HEK293 (cell line): ENCODE measurements around the gene PI4KB.

ENCODE experiments used
- CTCF ChIA-PET: fragments of 350-600 bp; formaldehyde crosslinking; extraction: SDS; loops from one replicate; lab custom pipeline; 2021; ENCODE audit warnings: antibody characterized with exemption; lab: Yijun Ruan, JAX
- POLR2A ChIA-PET: fragments of 300-600 bp; formaldehyde crosslinking; extraction: SDS; loops from one replicate; lab custom pipeline; 2020; ENCODE audit warnings: antibody characterized with exemption, inconsistent platforms; lab: Yijun Ruan, JAX
- H3K27ac ChIP-seq: fragments of 200-500 bp; sonication (Bioruptor generic); 2 replicates; pipeline ENCODE4 v1.5.1; 2014; ENCODE audit warnings: low read depth, low read length, control low read depth, inconsistent platforms; ENCODE audit errors: extremely low read depth
- H3K36me3 ChIP-seq, 2 experiments: fragments of 200-500 bp in 1 of 2; sonication (Bioruptor generic) in 1 of 2; 1 replicate in 1 of 2; 2 replicates in 1 of 2; pipeline ENCODE4 v1.5.1; 2014 to 2017; ENCODE audit warnings: inconsistent platforms in 2 of 2, low read length in 2 of 2; ENCODE audit not compliant: control insufficient read depth in 2 of 2, insufficient read depth in 1 of 2
- H3K4me1 ChIP-seq: fragments of 200-500 bp; sonication (Bioruptor generic); 2 replicates; pipeline ENCODE4 v1.5.1; 2014; ENCODE audit warnings: mild to moderate bottlenecking, low read length, inconsistent platforms; ENCODE audit not compliant: control insufficient read depth, insufficient read depth
- H3K4me3 ChIP-seq: 2 replicates; pipeline ENCODE4 v1.5.1; 2011; ENCODE audit warnings: low read depth, mild to moderate bottlenecking, control low read depth, low read length, moderate library complexity
- H3K9me3 ChIP-seq: fragments of 200-500 bp; sonication (Bioruptor generic); 2 replicates; pipeline ENCODE4 v1.5.1; 2014; ENCODE audit warnings: low read depth, low read length, inconsistent platforms; ENCODE audit not compliant: control insufficient read depth, insufficient read depth
- GLI2 ChIP-seq: fragments of 450-650 bp; formaldehyde crosslinking; IDR thresholded peaks from 2 replicates; pipeline ENCODE4; 2017; ENCODE audit warnings: missing biosample characterization, missing genetic modification characterization, low read depth, borderline replicate concordance
- KLF7 ChIP-seq: fragments of 450-650 bp; formaldehyde crosslinking; IDR thresholded peaks from 2 replicates; pipeline ENCODE4 v1.5.1; 2016; ENCODE audit warnings: missing biosample characterization, missing genetic modification characterization, borderline replicate concordance
- ZNF112 ChIP-seq: fragments of 450-650 bp; formaldehyde crosslinking; IDR thresholded peaks from 2 replicates; pipeline ENCODE4 v1.5.0; 2017; ENCODE audit warnings: missing biosample characterization, missing genetic modification characterization
- ZNF202 ChIP-seq: fragments of 450-650 bp; formaldehyde crosslinking; IDR thresholded peaks from 2 replicates; pipeline ENCODE4 v1.5.1; 2016; ENCODE audit warnings: missing biosample characterization, missing genetic modification characterization, borderline replicate concordance
- ZNF404 ChIP-seq: fragments of 450-650 bp; formaldehyde crosslinking; IDR thresholded peaks from 2 replicates; pipeline ENCODE4 v1.5.1; 2017; ENCODE audit warnings: missing biosample characterization, missing genetic modification characterization
- ZNF549 ChIP-seq: fragments of 450-650 bp; IDR thresholded peaks from 2 replicates; pipeline ENCODE4 v1.5.1; 2018; ENCODE audit warnings: missing biosample characterization, missing genetic modification characterization, mild to moderate bottlenecking, inconsistent platforms, moderate library complexity
- ZNF621 ChIP-seq: fragments of 450-650 bp; formaldehyde crosslinking; IDR thresholded peaks from 2 replicates; pipeline ENCODE4 v1.5.1; 2017; ENCODE audit warnings: missing biosample characterization, missing genetic modification characterization
- ZNF623 ChIP-seq: fragments of 450-650 bp; formaldehyde crosslinking; IDR thresholded peaks from 2 replicates; pipeline ENCODE4 v1.5.1; 2016; ENCODE audit warnings: missing biosample characterization, missing genetic modification characterization
- ZNF626 ChIP-seq: fragments of 450-650 bp; sonication (Bioruptor Pico); formaldehyde crosslinking; IDR thresholded peaks from 2 replicates; pipeline ENCODE4 v1.5.1; 2018; ENCODE audit warnings: missing biosample characterization, missing genetic modification characterization, inconsistent platforms
- ZNF785 ChIP-seq: fragments of 450-650 bp; formaldehyde crosslinking; IDR thresholded peaks from 2 replicates; pipeline ENCODE4 v1.5.1; 2016; ENCODE audit warnings: missing biosample characterization, missing genetic modification characterization
- ZNF843 ChIP-seq: fragments of 450-650 bp; formaldehyde crosslinking; IDR thresholded peaks from 2 replicates; pipeline ENCODE4 v1.5.1; 2016; ENCODE audit warnings: missing biosample characterization, missing genetic modification characterization
- TF ChIP-seq, protein P1 (sequence below): fragments of 450-650 bp; formaldehyde crosslinking; IDR thresholded peaks from 2 replicates; pipeline ENCODE4 v1.5.1; 2017; ENCODE audit warnings: missing biosample characterization, missing genetic modification characterization
- TF ChIP-seq, protein P2 (sequence below): fragments of 450-650 bp; formaldehyde crosslinking; optimal IDR thresholded peaks from 2 replicates; pipeline ENCODE3; 2016; ENCODE audit warnings: missing biosample characterization, mild to moderate bottlenecking, missing genetic modification characterization
- TF ChIP-seq, protein P3 (sequence below): fragments of 450-650 bp; formaldehyde crosslinking; IDR thresholded peaks from 2 replicates; pipeline ENCODE4 v1.5.1; 2016; ENCODE audit warnings: missing biosample characterization, missing genetic modification characterization, low read depth

PI4KB gene

DNA sequence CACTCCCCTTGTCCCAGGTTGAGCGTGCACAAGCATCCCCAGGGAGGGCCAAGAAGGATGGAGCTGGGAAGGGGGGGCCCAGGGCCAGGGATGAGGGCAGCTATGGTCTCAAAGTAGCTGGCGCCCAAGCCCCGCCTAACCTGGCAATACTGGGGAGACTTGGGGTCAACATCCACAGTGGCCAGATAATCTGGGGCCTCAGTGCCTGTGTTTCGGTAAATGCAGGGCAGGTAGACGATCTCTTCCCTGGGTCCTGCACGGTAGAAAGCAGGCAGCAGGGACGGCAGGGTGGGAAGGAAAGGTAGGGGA is 42.0 kb upstream of the PI4KB start:
- ChIA-PET POLR2A (interaction anchor here (0.6 kb wide), 1 partner anchor 19 kb away, joined by 5 read pairs; no protein-coding TSS in a partner anchor), CTCF (interaction anchor here (2.4 kb wide), 1 partner anchor 28 kb away, joined by 8 read pairs; no protein-coding TSS in a partner anchor)
- TF ChIP-seq ZNF785 (tag by site-specific recombination) (no peak), ZNF621 (tag by site-specific recombination) (no peak), KLF7 (tag by site-specific recombination) (no peak), ZNF202 (no peak)

DNA sequence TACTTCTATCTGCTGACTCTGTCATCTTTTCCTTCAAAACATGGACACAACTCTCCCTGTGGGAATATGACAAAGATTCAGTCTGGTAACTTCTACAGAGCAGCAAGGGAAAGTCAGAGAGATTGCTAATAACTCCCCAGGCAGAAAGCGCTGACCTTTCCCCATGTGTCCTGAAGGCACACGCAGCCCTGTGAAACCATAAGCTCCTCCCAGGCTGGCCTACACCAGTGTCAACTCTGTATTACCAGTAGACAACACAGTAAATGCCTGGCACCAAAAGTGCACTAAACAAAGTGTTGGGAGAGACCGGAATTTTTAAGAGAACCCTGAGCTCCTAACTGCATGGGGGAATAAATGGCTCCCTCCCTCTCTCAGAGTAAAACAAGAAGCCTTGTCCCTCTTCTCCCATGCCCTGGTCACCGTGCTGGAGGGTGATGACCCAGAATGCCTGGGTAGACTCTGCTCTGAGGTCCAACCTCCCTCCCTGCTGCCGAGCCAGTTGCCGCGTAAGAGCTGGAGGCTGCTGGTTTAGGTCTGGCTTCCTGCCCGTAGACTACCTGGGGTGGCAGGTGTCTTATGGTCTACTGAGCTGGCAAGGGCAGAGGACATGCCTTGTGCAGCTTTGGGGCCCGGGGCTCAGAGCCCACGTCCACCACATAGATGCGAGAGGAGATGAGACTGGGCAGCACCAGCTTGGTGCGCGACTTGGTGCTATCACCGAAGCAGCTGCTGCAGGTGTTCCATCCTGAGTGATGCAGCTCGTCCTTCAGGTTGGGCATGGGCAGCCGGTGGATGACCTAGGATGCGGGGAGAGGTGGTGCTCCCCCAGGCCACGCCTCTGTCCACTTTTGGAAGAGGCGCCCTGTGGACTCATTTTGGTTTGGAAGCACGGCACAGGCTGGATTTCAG is 41.4 kb upstream of the PI4KB start:
- Histone ChIP-seq H3K9me3 (no peaks in the 10 kb centered on the region), H3K4me1 (peaks cover 12% of the 10 kb centered on the region), H3K36me3 (peaks cover 0 to 57% of the 10 kb centered on the region in 2 experiments; a peak in 2 of 3 replicates), H3K4me3 (no peak overlapping the region), H3K27ac (no peak overlapping the region)
- POLR2A ChIA-PET: interaction anchor here (0.6 to 0.8 kb wide), 4 partner anchors 16 to 48 kb away, joined by 3 to 5 read pairs (median 4); partner anchors contain the start of gene PSMB4
- no peak for TF ChIP-seq ZNF112 (tag by site-specific recombination)
- TF ChIP-seq, protein P1, sequence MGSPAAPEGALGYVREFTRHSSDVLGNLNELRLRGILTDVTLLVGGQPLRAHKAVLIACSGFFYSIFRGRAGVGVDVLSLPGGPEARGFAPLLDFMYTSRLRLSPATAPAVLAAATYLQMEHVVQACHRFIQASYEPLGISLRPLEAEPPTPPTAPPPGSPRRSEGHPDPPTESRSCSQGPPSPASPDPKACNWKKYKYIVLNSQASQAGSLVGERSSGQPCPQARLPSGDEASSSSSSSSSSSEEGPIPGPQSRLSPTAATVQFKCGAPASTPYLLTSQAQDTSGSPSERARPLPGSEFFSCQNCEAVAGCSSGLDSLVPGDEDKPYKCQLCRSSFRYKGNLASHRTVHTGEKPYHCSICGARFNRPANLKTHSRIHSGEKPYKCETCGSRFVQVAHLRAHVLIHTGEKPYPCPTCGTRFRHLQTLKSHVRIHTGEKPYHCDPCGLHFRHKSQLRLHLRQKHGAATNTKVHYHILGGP: no peak
- TF ChIP-seq ZNF623 (tag by site-specific recombination): no peak
- TF ChIP-seq ZNF404 (tag by site-specific recombination): no peak
- TF ChIP-seq, protein P2, sequence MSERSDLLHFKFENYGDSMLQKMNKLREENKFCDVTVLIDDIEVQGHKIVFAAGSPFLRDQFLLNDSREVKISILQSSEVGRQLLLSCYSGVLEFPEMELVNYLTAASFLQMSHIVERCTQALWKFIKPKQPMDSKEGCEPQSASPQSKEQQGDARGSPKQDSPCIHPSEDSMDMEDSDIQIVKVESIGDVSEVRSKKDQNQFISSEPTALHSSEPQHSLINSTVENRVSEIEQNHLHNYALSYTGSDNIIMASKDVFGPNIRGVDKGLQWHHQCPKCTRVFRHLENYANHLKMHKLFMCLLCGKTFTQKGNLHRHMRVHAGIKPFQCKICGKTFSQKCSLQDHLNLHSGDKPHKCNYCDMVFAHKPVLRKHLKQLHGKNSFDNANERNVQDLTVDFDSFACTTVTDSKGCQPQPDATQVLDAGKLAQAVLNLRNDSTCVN (tag by site-specific recombination): no peak
- no peak for TF ChIP-seq ZNF549 (tag by site-specific recombination)
- TF ChIP-seq GLI2 (tag by site-specific recombination): no peak
- no peak for TF ChIP-seq ZNF843 (tag by site-specific recombination)
- TF ChIP-seq ZNF626 (tag by site-specific recombination): no peak
- TF ChIP-seq, protein P3, sequence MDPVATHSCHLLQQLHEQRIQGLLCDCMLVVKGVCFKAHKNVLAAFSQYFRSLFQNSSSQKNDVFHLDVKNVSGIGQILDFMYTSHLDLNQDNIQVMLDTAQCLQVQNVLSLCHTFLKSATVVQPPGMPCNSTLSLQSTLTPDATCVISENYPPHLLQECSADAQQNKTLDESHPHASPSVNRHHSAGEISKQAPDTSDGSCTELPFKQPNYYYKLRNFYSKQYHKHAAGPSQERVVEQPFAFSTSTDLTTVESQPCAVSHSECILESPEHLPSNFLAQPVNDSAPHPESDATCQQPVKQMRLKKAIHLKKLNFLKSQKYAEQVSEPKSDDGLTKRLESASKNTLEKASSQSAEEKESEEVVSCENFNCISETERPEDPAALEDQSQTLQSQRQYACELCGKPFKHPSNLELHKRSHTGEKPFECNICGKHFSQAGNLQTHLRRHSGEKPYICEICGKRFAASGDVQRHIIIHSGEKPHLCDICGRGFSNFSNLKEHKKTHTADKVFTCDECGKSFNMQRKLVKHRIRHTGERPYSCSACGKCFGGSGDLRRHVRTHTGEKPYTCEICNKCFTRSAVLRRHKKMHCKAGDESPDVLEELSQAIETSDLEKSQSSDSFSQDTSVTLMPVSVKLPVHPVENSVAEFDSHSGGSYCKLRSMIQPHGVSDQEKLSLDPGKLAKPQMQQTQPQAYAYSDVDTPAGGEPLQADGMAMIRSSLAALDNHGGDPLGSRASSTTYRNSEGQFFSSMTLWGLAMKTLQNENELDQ: no peak
- CTCF ChIA-PET: interaction anchor here (2.4 kb wide), 1 partner anchor 28 kb away, joined by 8 read pairs; no protein-coding TSS in a partner anchor

More for the DNA sequence above, 42.0 kb upstream of the PI4KB start:
- no peak overlapping the region for H3K27ac ChIP-seq
- peaks cover 12% of the 10 kb centered on the region for H3K4me1 ChIP-seq
- H3K36me3 ChIP-seq: peaks cover 0 to 51% of the 10 kb centered on the region in 2 experiments; a peak in 2 of 3 replicates
- no peaks in the 10 kb centered on the region for H3K9me3 ChIP-seq
- no peak overlapping the region for H3K4me3 ChIP-seq
